ENCODE measurements around the gene POU2F3.

- TF ChIP-seq CTCF (conservative IDR thresholded peaks at IDR 0.05) (no peak), ZFX (IDR thresholded peaks at IDR 0.05) (no peak)
Observed at GRCh38 chr11:120334332-120334731, 94.4 kb downstream of the POU2F3 start.

Data from C4-2B (cell line).